GOT3 (cell line): Measurements from ENCODE around the gene LRP1B.
"Not testable (repeated sequence)": the region's sequence is repeated elsewhere in the genome, so short reads cannot be mapped to it uniquely, and the experiment has no call there.

ENCODE experiments used
- DNase-seq: peaks from one replicate; lab custom pipeline; 2025; ENCODE audit warnings: mixed read lengths; lab: John Stamatoyannopoulos, UW

Gene LRP1B

DNA sequence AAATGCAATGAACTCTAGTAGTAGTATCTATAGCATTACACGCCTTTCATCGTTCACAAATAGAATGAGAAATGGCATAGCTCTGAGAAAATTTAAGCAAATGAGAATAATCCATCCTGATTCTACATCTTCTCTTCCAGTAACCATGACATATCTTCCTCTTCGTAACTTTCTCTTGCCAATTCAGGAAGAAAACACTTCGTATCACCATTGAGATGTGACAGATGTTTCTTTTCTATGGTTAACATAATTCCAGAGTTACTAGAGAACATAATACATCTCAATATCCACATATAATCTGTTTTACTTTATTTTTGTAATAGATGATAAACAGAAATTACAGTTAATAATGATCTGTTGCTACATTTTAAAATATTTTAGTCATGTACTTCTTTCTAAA lies 1527.4 kb downstream of the LRP1B start:
- DNase-seq: no peak

DNA sequence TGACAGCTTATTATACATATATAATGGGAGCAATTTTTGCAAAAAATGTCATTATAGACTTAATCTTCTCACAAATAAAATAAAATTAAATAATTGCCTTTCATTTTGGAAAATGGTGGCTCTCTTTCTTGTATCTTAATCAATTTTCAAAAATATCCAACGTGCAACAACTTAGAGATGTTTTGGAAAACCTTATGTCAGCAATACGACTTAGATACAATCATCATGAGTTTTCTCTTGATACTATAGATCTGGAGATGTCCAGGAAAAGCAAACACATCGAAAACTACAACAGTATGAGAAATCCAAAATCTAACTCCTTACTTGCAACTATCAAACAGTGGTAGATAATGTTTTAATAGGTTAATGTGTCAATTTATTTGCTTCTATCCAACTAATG lies 1529.0 kb downstream of the LRP1B start:
- DNase-seq: no peak

DNA sequence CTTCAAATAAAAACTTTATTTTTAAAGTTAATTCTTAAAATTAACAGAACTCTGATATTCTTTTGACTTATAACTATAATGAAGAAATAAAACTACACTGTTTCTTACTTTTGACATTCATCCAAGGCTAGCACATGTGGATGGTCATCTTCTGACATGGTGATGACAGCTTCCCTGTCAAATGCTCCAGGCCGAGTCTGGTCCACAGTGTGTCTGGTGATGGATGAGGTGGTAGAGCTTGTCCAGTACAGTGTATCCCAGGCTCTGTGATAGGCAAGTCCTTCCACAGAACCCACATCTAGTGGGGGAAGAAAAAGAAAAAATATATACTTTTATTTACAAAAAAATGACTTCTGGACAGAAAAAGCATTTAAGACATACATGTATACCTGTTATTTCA lies 1529.5 kb downstream of the LRP1B start:
- no peak for DNase-seq

- DNase-seq: no peak
Measured at GRCh38 chr2:140600116-140600515, 1530.7 kb downstream of the LRP1B start.

- DNase-seq: no peak
Measured at GRCh38 chr2:140597836-140598235, 1533.0 kb downstream of the LRP1B start.

DNA sequence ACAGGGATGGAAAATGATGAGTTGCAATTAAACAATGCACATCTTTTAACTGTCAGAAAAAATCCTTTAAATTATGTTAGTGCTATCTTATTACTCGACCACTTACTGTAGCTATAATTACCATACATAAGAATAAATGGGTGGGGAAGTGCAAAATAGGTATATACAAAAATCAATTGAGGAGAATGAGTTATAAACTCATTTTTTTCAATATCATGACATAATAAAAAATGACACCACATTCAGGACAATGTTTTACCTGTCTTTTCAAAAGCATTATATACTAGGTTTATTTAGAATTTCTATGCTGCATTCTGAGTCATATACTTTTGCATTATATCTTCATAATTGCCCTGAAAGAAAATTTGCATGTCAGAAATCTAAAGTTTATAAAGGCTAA lies 1533.6 kb downstream of the LRP1B start:
- DNase-seq: no peak

- no peak for DNase-seq
Measured at GRCh38 chr2:140596447-140596846, 1534.4 kb downstream of the LRP1B start.

GRCh38 chr2:140595107-140595506 lies 1535.7 kb downstream of the LRP1B start:
- no peak for DNase-seq

DNA sequence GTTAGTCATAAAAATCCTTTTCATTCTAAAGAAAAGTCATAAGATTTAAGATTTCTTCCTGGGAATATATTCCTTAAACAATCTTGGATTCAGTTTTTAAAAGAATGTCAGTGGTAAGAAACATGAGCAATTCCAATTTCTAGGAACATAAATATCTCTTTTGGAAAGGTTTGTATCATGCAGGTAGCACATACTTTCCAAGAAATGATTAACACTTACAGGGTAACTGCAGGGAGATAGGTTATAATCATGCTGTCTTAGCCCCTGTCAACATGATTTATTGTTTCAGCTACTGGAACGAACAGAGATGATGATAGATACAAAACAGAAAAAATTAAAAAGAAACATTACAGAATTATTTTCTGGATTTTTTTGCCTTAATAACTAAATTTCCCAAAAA lies 1537.7 kb downstream of the LRP1B start:
- DNase-seq: no peak

- no peak for DNase-seq
Measured at GRCh38 chr2:140589696-140590095, 1541.1 kb downstream of the LRP1B start.

- DNase-seq: no peak
Measured at GRCh38 chr2:140589273-140589672, 1541.5 kb downstream of the LRP1B start.

DNA sequence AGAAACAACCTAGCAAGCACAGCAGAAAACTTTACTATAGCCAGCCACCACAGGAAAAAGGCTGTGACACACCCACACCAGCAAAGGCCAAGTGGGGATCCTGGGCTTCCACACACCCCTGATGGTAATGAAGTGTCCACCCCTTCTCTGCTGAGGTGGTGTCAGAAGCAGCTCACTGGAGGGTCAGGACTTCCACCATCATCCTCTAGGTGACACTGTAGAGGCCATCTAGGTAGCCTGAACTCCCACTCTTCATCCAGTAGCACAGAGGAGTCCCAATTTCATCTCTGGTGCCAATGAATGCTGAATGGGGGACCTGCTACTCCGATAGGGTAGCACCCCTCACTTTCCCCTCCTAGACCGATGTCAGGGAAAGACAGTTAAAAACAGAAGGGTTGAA lies 1544.4 kb downstream of the LRP1B start:
- no peak for DNase-seq

DNA sequence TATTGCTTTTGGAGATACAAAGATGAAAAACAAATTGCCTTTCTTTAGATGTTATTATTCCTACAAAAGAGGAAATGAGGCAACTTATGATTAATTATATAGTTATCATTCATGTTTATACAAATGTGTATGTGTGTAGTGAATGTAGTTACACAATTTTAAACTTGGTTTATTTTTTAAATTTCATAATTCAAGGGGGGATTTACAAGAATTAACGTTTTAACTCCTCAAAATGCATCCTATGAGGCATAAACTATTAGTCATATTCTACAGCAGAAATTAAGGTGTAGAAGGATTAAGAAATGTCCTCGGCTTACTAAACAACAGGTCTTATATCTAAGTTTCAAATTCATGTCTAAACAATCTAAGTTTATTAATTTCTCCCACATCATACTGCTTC lies 1545.8 kb downstream of the LRP1B start:
- no peak for DNase-seq

DNA sequence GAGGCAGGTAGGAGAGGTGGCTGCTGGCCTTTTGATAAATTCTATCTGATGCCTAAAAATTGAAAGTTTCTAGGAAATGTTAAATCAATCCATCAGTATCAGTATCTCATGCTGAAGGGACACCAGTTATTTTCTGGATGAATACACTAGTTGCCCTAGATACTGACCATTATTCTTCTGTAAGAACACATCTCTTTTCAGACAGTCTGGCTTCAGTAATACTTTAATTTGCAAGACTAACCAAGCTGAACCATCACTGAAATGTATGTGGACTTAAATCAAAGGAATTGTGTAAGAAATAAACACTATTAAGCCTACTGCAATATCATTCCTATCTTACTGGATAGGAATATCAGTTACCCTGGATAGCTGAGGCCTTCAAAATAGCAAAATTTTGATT lies 1546.3 kb downstream of the LRP1B start:
- DNase-seq: no peak

- DNase-seq: no peak
Measured at GRCh38 chr2:140580532-140581151, 1550.2 kb downstream of the LRP1B start.

- DNase-seq: no peak
Measured at GRCh38 chr2:140577453-140577852, 1553.4 kb downstream of the LRP1B start.

GRCh38 chr2:140567734-140568133 lies 1563.1 kb downstream of the LRP1B start:
- DNase-seq: no peak

DNA sequence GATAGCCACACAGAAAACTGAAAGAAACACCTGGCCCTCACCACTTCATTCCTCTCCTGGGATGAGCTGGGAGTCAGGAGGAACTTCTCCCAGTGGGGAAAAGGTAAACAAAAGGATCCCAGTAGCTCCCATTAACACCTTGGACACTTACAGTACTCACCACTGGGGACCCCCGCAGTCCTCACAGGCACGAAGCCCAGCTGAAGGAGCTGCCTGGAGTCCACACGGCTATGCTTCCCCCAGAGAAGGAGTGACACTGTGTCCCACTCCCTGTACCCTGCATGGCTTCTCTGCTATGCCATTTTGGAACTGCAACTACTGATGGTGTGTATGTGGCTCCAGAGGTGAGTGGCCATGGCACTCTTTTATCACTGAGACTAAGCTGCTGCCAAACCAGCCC lies 1565.1 kb downstream of the LRP1B start:
- no peak for DNase-seq

- DNase-seq: no peak
Measured at GRCh38 chr2:140555701-140556100, 1575.1 kb downstream of the LRP1B start.

DNA sequence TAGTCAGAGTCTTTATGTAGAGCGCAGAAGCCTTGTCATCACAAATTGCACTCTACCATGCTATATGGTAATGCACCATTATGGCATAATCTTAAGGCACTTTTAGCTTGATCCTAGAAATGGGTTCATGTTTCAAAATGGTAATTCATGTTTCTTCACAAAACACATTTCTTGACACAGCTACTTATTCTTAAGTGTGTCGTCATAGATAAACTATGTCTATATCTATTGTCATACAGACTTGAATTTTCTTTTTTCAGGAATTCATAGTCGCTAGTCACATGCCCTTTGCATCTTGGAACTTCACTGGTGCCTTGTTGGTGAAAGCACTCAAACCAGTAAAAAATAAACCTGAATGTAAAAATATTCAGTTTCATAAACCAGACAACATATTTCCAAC lies 1578.2 kb downstream of the LRP1B start:
- DNase-seq: no peak

DNA sequence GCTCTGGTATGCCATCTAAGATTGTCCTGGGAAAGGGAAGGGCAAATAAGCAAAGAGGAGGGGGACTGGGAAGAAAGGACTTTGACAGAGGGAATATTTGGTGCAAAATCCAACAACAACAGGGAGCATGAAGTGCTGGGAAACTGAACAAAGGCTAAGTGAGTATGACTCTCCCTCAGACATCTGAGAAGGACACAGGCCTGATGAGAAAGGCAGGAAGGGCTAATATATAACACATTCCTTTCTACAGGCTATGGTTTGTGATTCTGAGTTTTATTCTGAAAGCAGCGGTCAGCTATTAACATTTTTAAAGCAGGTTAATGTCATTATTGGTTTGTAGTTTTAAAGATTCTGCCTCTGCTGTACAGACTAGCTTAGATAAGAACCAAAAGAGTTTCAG lies 1579.5 kb downstream of the LRP1B start:
- no peak for DNase-seq

DNA sequence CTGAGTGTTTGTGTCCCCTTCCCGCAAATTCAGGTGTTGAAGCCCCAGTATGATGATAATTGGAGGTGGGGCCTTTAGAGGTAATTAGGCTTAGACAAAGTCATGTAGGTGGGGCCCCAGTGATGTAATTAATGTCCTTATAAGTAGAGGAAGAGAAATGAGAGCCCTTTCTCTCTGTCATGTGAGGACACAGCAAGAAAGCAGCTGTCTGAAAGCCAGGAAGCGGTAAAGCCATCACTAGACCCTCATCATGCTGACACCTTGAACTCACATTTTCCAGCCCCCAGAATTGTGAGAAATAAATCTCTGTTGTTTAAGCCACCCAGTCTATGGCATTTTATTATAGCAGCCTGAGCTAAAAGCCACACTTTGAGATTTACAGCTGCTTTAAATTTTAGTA lies 1580.0 kb downstream of the LRP1B start:
- no peak for DNase-seq

GRCh38 chr2:140544769-140545168 lies 1586.0 kb downstream of the LRP1B start:
- not testable (repeated sequence) for DNase-seq

- no peak for DNase-seq
Measured at GRCh38 chr2:140542627-140543026, 1588.2 kb downstream of the LRP1B start.
